ENCODE measurements around the gene ZNF579. TPM values are rescaled to one million over a fixed set of nuclear protein-coding genes. Genes with fewer than 3 reads are reported as not detected.

ZNF579 gene
- total and polyA plus RNA-seq, 9 of the 15 experiments (the other 6 are each of a cell fraction or from before 2014, with no cell fraction given) = 0.06 to 15.9 (median 1.6) TPM

DNA sequence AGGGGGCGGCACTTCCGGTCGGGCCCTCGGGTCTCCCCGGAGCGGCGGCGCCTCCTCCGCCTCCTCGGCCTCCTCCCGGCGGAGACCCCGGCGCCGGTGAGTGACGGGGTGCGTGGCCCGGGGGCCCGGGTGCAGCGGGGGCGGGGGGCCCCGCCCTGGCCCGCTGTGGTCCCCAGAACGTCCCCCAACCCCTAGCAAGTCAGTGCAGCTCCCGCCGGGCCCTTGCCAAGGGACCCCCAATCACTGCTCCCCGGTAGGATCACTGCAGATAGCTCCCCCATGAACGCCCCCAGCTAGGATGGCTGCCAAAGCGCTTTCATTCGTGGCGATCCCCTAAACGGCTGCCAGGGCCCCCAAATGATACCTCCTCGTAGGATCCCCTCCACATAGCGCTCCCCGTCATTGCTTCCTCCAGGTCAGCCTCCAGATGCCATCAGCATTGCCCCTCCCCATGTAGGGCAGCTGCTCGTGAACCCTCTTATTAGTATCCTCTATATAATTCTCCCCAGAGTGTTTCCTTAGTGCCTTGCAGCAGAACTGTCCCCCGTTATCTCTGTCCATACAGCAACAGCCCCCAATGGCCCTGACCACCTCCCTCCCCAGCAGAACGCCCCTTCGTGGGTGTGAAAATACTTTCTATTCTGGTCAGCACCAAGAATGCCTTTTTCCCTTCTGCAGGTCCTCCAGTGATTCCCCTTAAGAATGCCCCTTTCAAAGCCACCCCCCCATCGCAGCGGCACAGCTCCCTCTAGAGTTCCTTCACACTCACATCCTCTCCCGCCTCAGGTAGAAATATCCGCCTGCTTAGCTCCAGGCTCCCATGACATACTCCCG, 25.2 kb upstream of the ZNF579 start, which contains the start of gene ZNF865 (continued):
- TF ChIP-seq TOE1 (IDR thresholded peaks at IDR 0.05; ENCODE audit: borderline replicate concordance) (no peak), TOE1 (CRISPR knock-in tag; IDR thresholded peaks at IDR 0.05; ENCODE audit: borderline replicate concordance, low read depth) (no peak), RBM39 (optimal IDR thresholded peaks at IDR 0.05; ENCODE audit: low read depth, low read length) (peak; percentile 27), ZNF232 (CRISPR knock-in tag; IDR thresholded peaks at IDR 0.05) (no peak), JUND (IDR thresholded peaks at IDR 0.05; ENCODE audit: borderline replicate concordance, low read depth, low read length) (0 out of 2 replicates have a peak, but pooled peaks have one; percentile 21), JUND (tag; IDR thresholded peaks at IDR 0.05; ENCODE audit: borderline replicate concordance, low read depth, low read length) (no peak), SMARCB1 (IDR thresholded peaks at IDR 0.05; ENCODE audit: insufficient read length, low read depth) (no peak), KDM5B (IDR thresholded peaks at IDR 0.05; ENCODE audit: insufficient replicate concordance, low read depth, low read length) (no peak), FOS (IDR thresholded peaks at IDR 0.05; ENCODE audit: extremely low read depth, insufficient read length) (no peak), ZNF589 (CRISPR knock-in tag; IDR thresholded peaks at IDR 0.05; ENCODE audit: low read depth) (no peak), NFE2L1 (tag; IDR thresholded peaks at IDR 0.05; ENCODE audit: borderline replicate concordance, low read depth) (no peak), PTTG1 (tag; IDR thresholded peaks at IDR 0.05; ENCODE audit: low read depth) (no peak)
- TF ChIP-seq, protein P1, sequence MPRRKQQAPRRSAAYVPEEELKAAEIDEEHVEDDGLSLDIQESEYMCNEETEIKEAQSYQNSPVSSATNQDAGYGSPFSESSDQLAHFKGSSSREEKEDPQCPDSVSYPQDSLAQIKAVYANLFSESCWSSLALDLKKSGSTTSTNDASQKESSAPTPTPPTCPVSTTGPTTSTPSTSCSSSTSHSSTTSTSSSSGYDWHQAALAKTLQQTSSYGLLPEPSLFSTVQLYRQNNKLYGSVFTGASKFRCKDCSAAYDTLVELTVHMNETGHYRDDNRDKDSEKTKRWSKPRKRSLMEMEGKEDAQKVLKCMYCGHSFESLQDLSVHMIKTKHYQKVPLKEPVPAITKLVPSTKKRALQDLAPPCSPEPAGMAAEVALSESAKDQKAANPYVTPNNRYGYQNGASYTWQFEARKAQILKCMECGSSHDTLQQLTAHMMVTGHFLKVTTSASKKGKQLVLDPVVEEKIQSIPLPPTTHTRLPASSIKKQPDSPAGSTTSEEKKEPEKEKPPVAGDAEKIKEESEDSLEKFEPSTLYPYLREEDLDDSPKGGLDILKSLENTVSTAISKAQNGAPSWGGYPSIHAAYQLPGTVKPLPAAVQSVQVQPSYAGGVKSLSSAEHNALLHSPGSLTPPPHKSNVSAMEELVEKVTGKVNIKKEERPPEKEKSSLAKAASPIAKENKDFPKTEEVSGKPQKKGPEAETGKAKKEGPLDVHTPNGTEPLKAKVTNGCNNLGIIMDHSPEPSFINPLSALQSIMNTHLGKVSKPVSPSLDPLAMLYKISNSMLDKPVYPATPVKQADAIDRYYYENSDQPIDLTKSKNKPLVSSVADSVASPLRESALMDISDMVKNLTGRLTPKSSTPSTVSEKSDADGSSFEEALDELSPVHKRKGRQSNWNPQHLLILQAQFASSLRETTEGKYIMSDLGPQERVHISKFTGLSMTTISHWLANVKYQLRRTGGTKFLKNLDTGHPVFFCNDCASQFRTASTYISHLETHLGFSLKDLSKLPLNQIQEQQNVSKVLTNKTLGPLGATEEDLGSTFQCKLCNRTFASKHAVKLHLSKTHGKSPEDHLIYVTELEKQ (CRISPR knock-in tag; IDR thresholded peaks at IDR 0.05) = no peak
- TF ChIP-seq, protein P2, sequence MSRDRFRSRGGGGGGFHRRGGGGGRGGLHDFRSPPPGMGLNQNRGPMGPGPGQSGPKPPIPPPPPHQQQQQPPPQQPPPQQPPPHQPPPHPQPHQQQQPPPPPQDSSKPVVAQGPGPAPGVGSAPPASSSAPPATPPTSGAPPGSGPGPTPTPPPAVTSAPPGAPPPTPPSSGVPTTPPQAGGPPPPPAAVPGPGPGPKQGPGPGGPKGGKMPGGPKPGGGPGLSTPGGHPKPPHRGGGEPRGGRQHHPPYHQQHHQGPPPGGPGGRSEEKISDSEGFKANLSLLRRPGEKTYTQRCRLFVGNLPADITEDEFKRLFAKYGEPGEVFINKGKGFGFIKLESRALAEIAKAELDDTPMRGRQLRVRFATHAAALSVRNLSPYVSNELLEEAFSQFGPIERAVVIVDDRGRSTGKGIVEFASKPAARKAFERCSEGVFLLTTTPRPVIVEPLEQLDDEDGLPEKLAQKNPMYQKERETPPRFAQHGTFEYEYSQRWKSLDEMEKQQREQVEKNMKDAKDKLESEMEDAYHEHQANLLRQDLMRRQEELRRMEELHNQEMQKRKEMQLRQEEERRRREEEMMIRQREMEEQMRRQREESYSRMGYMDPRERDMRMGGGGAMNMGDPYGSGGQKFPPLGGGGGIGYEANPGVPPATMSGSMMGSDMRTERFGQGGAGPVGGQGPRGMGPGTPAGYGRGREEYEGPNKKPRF (IDR thresholded peaks at IDR 0.05; ENCODE audit: low read depth, low read length) = no peak
- TF ChIP-seq, protein P3, sequence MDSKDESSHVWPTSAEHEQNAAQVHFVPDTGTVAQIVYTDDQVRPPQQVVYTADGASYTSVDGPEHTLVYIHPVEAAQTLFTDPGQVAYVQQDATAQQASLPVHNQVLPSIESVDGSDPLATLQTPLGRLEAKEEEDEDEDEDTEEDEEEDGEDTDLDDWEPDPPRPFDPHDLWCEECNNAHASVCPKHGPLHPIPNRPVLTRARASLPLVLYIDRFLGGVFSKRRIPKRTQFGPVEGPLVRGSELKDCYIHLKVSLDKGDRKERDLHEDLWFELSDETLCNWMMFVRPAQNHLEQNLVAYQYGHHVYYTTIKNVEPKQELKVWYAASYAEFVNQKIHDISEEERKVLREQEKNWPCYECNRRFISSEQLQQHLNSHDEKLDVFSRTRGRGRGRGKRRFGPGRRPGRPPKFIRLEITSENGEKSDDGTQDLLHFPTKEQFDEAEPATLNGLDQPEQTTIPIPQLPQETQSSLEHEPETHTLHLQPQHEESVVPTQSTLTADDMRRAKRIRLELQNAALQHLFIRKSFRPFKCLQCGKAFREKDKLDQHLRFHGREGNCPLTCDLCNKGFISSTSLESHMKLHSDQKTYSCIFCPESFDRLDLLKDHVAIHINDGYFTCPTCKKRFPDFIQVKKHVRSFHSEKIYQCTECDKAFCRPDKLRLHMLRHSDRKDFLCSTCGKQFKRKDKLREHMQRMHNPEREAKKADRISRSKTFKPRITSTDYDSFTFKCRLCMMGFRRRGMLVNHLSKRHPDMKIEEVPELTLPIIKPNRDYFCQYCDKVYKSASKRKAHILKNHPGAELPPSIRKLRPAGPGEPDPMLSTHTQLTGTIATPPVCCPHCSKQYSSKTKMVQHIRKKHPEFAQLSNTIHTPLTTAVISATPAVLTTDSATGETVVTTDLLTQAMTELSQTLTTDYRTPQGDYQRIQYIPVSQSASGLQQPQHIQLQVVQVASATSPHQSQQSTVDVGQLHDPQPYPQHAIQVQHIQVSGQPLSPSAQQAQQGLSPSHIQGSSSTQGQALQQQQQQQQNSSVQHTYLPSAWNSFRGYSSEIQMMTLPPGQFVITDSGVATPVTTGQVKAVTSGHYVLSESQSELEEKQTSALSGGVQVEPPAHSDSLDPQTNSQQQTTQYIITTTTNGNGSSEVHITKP (IDR thresholded peaks at IDR 0.05; ENCODE audit: partially characterized antibody) = no peak
- TF ChIP-seq, protein P4, sequence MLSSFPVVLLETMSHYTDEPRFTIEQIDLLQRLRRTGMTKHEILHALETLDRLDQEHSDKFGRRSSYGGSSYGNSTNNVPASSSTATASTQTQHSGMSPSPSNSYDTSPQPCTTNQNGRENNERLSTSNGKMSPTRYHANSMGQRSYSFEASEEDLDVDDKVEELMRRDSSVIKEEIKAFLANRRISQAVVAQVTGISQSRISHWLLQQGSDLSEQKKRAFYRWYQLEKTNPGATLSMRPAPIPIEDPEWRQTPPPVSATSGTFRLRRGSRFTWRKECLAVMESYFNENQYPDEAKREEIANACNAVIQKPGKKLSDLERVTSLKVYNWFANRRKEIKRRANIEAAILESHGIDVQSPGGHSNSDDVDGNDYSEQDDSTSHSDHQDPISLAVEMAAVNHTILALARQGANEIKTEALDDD (IDR thresholded peaks at IDR 0.05) = no peak

Measured in K562 (cell line).